A673 (cell line): Measurements from ENCODE around the gene HTR3B. TPM values are rescaled to one million over a fixed set of nuclear protein-coding genes. Genes with fewer than 3 reads are reported as not detected.
A peak's percentile ranks its signal among the peaks of the same experiment; 100 is the strongest.

Experiments
- BruUV-seq: library from RNA; stranded (reverse); fragments of 400-500 nt; replicated peaks from 2 replicates; lab custom pipeline; 2021; lab: Mats Ljungman, UMichigan
- CTCF ChIA-PET: fragments of 300-600 bp; sonication (Branson Sonifier 250); formaldehyde crosslinking; loops from one replicate; lab custom pipeline; 2022; ENCODE audit warnings: antibody characterized with exemption; lab: Charles Lee
- POLR2A ChIA-PET: fragments of 300-600 bp; sonication (Branson Sonifier 250); formaldehyde crosslinking; loops from one replicate; lab custom pipeline; 2022; ENCODE audit warnings: antibody characterized with exemption; ENCODE audit not compliant: low non-redundant PET; lab: Charles Lee
- DNase-seq: peaks from one replicate; pipeline ENCODE4 v3.0.0-alpha.2; 2015; ENCODE audit warnings: low spot score
- H3K27ac ChIP-seq: fragments of 200-600 bp; sonication (generic); 2 replicates; pipeline ENCODE4 v1.5.1; 2016; ENCODE audit warnings: mixed run types, low read depth, mild to moderate bottlenecking, mixed read lengths, antibody characterized with exemption, low read length; ENCODE audit not compliant: poor library complexity, severe bottlenecking
- H3K27me3 ChIP-seq: fragments of 200-600 bp; sonication (generic); replicated peaks from 2 replicates; pipeline ENCODE4 v1.6.1; 2017; ENCODE audit warnings: mixed run types, low read depth, mild to moderate bottlenecking, mixed read lengths, antibody characterized with exemption, low read length; ENCODE audit not compliant: insufficient read depth, poor library complexity
- H3K36me3 ChIP-seq: fragments of 200-600 bp; sonication (generic); 2 replicates; pipeline ENCODE4 v1.6.1; 2016; ENCODE audit warnings: mixed run types, mild to moderate bottlenecking, mixed read lengths, antibody characterized with exemption, low read length; ENCODE audit not compliant: insufficient read depth, poor library complexity, severe bottlenecking
- H3K4me1 ChIP-seq: fragments of 200-600 bp; sonication (generic); 2 replicates; pipeline ENCODE4 v1.6.1; 2017; ENCODE audit warnings: mixed run types, mild to moderate bottlenecking, mixed read lengths, antibody characterized with exemption, low read length; ENCODE audit not compliant: insufficient read depth, poor library complexity, severe bottlenecking
- H3K4me3 ChIP-seq: fragments of 200-600 bp; sonication (generic); 2 replicates; pipeline ENCODE4 v1.5.1; 2016; ENCODE audit warnings: low read depth, mixed run types, mild to moderate bottlenecking, mixed read lengths, low read length; ENCODE audit not compliant: poor library complexity, severe bottlenecking
- H3K9me3 ChIP-seq: fragments of 200-600 bp; sonication (generic); 2 replicates; pipeline ENCODE4 v1.6.1; 2016; ENCODE audit warnings: mixed run types, low read depth, mild to moderate bottlenecking, mixed read lengths, antibody characterized with exemption, low read length; ENCODE audit not compliant: poor library complexity, severe bottlenecking
- EZH2 ChIP-seq: fragments of 200-600 bp; sonication (generic); IDR thresholded peaks from 2 replicates; pipeline ENCODE4 v1.6.1; 2017; ENCODE audit warnings: borderline replicate concordance, low read depth, mild to moderate bottlenecking, mixed read lengths, antibody characterized with exemption, low read length; ENCODE audit not compliant: poor library complexity, severe bottlenecking
- intact Hi-C: fragments of 100-400 bp; cut with micrococcal nuclease; formaldehyde crosslinking; loops from one replicate; pipeline ENCODE4 v1.10.0; 2022; ENCODE audit not compliant: unreplicated experiment
- total RNA-seq: library from RNA; stranded (reverse); gene quantifications from 2 replicates; pipeline ENCODE4 v1.2.3, GENCODE V29; 2021
- TF ChIP-seq, protein P1 (sequence below): fragments of 300-800, 200-600 bp; sonication (generic); conservative IDR thresholded peaks from 2 replicates; pipeline ENCODE4 v1.5.1; 2017; ENCODE audit warnings: low read depth, mild to moderate bottlenecking, antibody characterized with exemption, low read length, moderate library complexity, mixed read lengths

The HTR3B gene
- total RNA-seq, 1 experiment from 2014 or later = not detected

DNA sequence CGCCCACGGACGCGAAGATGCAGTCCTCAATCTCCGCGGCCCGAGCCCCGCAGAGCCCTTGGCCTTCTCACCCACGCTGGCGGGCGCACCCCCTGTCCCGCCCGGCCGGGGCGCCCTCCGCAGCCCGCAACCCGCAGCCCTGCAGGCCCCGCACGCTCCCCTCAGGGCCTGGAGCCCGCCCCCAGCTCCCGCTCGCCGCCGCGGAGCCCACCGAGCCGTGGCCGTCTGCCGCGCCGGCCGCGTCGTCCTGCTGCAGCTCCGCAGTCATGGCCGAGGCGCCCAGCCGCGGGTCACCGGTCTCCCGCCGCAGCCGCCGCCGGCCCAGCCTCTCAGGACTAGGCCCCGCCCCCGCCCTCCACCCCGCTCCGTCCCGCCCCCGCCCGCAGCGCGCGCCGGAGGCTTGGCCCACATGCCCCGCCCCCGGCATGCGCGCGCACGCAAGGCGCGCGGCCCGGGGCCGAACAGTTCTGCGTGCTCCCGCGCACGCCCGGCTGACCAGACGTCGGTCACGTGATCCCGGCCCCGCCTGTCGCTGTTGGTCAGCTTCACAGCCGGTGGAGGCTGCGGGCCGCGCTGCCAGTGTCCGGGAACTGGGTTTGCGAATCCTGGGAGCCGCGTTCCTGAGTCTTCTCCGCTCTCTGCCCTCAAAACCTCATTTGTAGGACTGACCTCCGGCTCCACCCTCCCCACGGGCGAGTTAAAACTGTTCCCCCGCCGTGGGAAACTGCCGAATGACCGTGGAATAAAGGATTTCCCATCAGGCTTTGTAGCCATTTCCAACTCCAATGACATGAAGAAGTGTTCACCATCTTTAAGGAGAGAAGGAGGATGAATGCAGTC, 29.1 kb upstream of the HTR3B start, which contains the start of gene USP28:
Gene USP28 (minus strand): TSS at position 339 of the 840 bp plus-strand sequence. CDS start 71 bp downstream, at position 268.
- peak within 1 kb of the TSS; percentile 91 for H3K4me3 ChIP-seq
- ChIA-PET POLR2A (no interaction called here), CTCF (interaction anchor here (0.6 kb wide), 2 partner anchors 20 to 1271 kb away, joined by 3 to 12 read pairs; no protein-coding TSS in a partner anchor)
- no peaks in the 10 kb centered on the region for H3K27me3 ChIP-seq
- no peaks in the 10 kb centered on the region for H3K36me3 ChIP-seq
- peak; percentile 95 for DNase-seq
- intact Hi-C loops = no loop called here
- no peak for TF ChIP-seq EZH2
- TF ChIP-seq, protein P1, sequence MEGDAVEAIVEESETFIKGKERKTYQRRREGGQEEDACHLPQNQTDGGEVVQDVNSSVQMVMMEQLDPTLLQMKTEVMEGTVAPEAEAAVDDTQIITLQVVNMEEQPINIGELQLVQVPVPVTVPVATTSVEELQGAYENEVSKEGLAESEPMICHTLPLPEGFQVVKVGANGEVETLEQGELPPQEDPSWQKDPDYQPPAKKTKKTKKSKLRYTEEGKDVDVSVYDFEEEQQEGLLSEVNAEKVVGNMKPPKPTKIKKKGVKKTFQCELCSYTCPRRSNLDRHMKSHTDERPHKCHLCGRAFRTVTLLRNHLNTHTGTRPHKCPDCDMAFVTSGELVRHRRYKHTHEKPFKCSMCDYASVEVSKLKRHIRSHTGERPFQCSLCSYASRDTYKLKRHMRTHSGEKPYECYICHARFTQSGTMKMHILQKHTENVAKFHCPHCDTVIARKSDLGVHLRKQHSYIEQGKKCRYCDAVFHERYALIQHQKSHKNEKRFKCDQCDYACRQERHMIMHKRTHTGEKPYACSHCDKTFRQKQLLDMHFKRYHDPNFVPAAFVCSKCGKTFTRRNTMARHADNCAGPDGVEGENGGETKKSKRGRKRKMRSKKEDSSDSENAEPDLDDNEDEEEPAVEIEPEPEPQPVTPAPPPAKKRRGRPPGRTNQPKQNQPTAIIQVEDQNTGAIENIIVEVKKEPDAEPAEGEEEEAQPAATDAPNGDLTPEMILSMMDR = 0 out of 2 replicates have a peak, but pooled peaks have one; percentile 12
- H3K9me3 ChIP-seq = no peaks in the 10 kb centered on the region
- BruUV-seq = no TSS peak
- H3K4me1 ChIP-seq = peaks cover 23% of the 10 kb centered on the region
- peak within 1 kb of the TSS; percentile 79 for H3K27ac ChIP-seq

DNA sequence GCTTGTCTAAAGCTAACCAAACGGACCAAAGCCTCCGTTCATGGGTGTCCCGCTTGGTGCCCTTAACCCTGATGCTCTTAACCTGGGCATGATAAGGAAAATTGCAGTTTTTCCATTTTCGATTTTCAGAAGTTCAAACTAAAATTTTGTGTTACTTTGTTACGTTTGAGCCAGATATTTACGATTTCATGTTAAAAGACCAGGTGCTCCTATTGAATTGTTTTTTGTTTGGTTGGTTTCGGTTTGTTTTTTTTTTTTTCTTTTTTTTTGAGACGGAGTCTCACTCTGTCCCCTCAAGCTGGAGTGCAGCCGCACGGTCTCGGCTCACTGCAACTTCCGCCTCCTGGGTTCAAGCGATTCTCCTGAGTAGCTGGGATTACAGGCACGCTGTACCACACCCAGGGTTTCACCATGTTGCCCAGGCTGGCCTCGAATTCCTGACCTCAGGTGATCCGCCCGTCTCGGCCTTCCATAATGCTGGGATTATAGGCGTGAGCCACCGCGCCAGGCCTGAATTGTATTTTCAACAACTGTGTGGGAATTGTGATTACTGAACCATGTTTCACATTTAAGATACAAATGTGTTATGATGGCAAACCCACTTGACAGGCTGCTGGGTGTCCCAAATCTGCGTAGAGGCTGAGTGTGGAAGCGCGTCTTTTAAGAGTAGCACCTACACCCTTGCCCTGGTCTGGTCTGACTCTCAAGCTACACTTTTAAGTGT, 28.4 kb upstream of the HTR3B start:
- TF ChIP-seq EZH2 = no peak
- TF ChIP-seq, protein P1 = no peak
- ChIA-PET CTCF (interaction anchor here (0.6 kb wide), 2 partner anchors 21 to 1270 kb away, joined by 3 to 12 read pairs; no protein-coding TSS in a partner anchor), POLR2A (no interaction called here)
- peaks cover 23% of the 10 kb centered on the region for H3K4me1 ChIP-seq
- intact Hi-C loops = no loop called here
- no peaks in the 10 kb centered on the region for H3K9me3 ChIP-seq
- DNase-seq = no peak
- peak overlapping the region; percentile 91 for H3K4me3 ChIP-seq
- H3K36me3 ChIP-seq = no peaks in the 10 kb centered on the region
- peak overlapping the region; percentile 79 for H3K27ac ChIP-seq
- no peaks in the 10 kb centered on the region for H3K27me3 ChIP-seq
- BruUV-seq = TSS peak; percentile 89

DNA sequence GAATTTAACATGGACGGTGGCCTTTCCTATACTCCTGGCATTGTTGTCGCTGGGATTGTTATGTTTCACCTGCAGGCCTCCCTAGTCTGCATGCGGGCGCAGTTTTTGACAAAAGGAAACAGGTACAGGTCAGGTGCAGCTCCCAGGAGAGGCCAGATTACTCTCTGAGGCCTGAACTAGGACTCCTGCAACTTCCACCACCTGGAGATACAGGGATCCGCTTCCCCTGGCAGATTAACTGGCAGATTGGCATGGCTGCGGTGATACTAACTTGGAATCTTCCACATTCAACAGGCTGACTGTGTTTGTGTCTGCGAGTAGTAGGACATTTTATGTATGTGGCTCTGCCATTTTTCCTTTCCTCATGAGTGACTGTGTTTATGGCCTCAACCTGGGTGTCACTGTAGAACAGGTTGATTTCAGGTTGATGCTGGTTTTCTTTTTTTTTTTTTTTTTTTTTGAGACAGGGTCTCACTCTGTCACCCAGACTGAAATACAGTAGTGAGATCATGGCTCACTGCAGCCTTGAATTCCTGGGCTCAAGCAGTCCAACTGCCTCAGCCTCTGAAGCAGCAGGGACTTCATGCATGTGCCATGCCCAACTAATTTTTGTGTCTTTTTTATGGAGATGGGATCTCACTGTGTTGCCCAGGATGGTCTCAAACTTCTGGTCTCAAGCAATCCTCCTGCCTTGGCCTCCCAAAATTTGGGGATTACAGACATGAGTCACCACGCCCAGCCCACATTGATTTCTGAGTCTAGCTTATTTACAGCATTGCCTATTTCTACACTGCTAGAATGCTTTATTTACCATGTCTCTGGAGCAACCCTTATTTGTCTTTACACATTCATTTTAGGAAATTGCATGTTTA, 27.6 kb upstream of the HTR3B start:
- no peaks in the 10 kb centered on the region for H3K36me3 ChIP-seq
- CTCF ChIA-PET = no interaction called here
- POLR2A ChIA-PET = no interaction called here
- TF ChIP-seq, protein P1 = no peak
- TF ChIP-seq EZH2 = no peak
- no TSS peak for BruUV-seq
- no peak overlapping the region for H3K27ac ChIP-seq
- H3K4me3 ChIP-seq = no peak overlapping the region
- intact Hi-C loops = no loop called here
- peaks cover 19% of the 10 kb centered on the region for H3K4me1 ChIP-seq
- no peak for DNase-seq
- no peaks in the 10 kb centered on the region for H3K27me3 ChIP-seq
- H3K9me3 ChIP-seq = no peaks in the 10 kb centered on the region
